Transverse colon (tissue), 4 donors: ENCODE data around the gene SIL1. TPM values are rescaled to one million over a fixed set of nuclear protein-coding genes. Genes with fewer than 3 reads are reported as not detected.

Experiments
- DNase-seq: peaks from one replicate; pipeline ENCODE4 v3.0.0-alpha.2; 2019
- H3K27ac ChIP-seq, 4 donors: fragments of 200-600 bp; sonication (generic); 2 replicates each; pipeline ENCODE4 v1.5.1; 2016 to 2018; ENCODE audit warnings: inconsistent platforms in 4 of 4
- H3K27me3 ChIP-seq: fragments of 200-600 bp; sonication (generic); 2 replicates; pipeline ENCODE4 v1.5.1; 2017; ENCODE audit warnings: inconsistent platforms
- H3K36me3 ChIP-seq, 4 donors: fragments of 200-600 bp; sonication (generic); 2 replicates each; pipeline ENCODE4 v1.5.1; 2017 to 2019; ENCODE audit warnings: inconsistent platforms in 4 of 4
- H3K4me1 ChIP-seq, 4 donors: fragments of 200-600 bp; sonication (generic); 2 replicates each; pipeline ENCODE4 v1.5.1; 2017 to 2020; ENCODE audit warnings: inconsistent platforms in 4 of 4
- H3K4me3 ChIP-seq, 4 donors: fragments of 200-600 bp; sonication (generic); 1 replicate in 1 of 4; 2 replicates in 3 of 4; pipeline versions ENCODE4 v1.5.1 to v1.6.1; 2017 to 2019; ENCODE audit warnings: inconsistent platforms in 4 of 4
- H3K9me3 ChIP-seq, 2 donors: fragments of 200-600 bp; sonication (generic); 2 replicates each; pipeline ENCODE4 v1.5.1; 2017 to 2019; ENCODE audit warnings: inconsistent platforms in 2 of 2
- EP300 ChIP-seq: sonication (generic); formaldehyde crosslinking; IDR thresholded peaks from one replicate; pipeline ENCODE4 v1.6.1; 2017; ENCODE audit warnings: antibody characterized with exemption, low read depth
- POLR2A ChIP-seq: fragments of 450-650 bp; IDR thresholded peaks from one replicate; pipeline ENCODE4 v1.6.1; 2016; ENCODE audit warnings: antibody characterized with exemption, mild to moderate bottlenecking, moderate library complexity
- POLR2AphosphoS5 ChIP-seq, 3 donors: sonication (generic); formaldehyde crosslinking; IDR thresholded peaks; one replicate each; pipeline ENCODE4 v1.6.1; 2016; ENCODE audit warnings: antibody characterized with exemption in 3 of 3
- WGBS, 2 donors: methylation state at CpG; one replicate each; pipeline ENCODE4 v1.1.5; 2018; ENCODE audit warnings: low coverage in 1 of 2; 5-methylcytosine and 5-hydroxymethylcytosine counted together
- in situ Hi-C, 4 donors: fragments of 200-750 bp; cut with MboI; loops; one replicate each; pipeline versions ENCODE4 v1.15.0 to v1.15.1; 2017; ENCODE audit warnings: low sequenced_read_pairs in 3 of 4, low pct_ligation_motif_present in 1 of 4, low pct_unique_long_range_greater_than_20kb in 1 of 4
- intact Hi-C: fragments of 100-400 bp; cut with DNase I; formaldehyde crosslinking; loops from one replicate; pipeline ENCODE4 v1.15.1; 2023; ENCODE audit warnings: low total_unique reads
- total RNA-seq, 4 donors: library from RNA; depleted of rRNA; stranded (reverse); fragments of >200 nt; gene quantifications; one replicate each; pipeline ENCODE4 v1.1.0, GENCODE V29; 2016
- TF ChIP-seq, protein P1 (sequence below), 5 experiments: fragments of 200-600 bp in 3 of 5; fragments of 450-650 bp in 2 of 5; sonication (generic) in 3 of 5; IDR thresholded peaks; 1 replicate in 2 of 5; 2 replicates in 3 of 5; pipeline ENCODE4 v1.5.1; 2016 to 2017; ENCODE audit warnings: antibody characterized with exemption in 5 of 5, inconsistent platforms in 3 of 5, mild to moderate bottlenecking in 2 of 5, moderate library complexity in 1 of 5

The SIL1 gene
- total RNA-seq, 4 donors from 2014 or later, result 11.1 to 38.1 (median 29.0) TPM

DNA sequence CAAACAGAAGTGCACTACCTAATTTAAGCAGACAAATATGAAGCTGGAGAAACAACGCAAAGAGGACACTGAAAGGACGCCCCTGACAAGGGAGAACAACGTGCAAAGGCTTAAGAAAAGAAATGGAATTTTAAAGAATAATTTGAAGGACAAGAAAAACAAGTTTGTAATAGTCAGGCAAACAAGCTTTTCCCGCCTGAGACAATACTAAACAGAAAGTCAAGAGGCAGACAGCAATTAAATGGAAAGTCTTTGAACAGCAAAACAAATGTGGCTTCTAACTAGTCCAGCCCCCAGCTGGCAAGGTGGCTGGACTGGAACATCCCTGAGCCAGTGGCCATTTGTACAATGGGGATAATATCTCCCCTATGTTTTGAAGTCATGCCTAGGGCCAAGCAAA lies 63.3 kb downstream of the SIL1 start:
- in situ Hi-C loops (no loop called here), intact Hi-C loops (no loop called here)
- Histone ChIP-seq H3K4me1 (peaks cover 8 to 50% (median 15%) of the 10 kb centered on the region in 4 donors), H3K27me3 (no peaks in the 10 kb centered on the region), H3K27ac (no peak overlapping the region), H3K9me3 (no peaks in the 10 kb centered on the region), H3K36me3 (no peaks in the 10 kb centered on the region), H3K4me3 (no peak overlapping the region)
- TF ChIP-seq POLR2AphosphoS5 (IDR thresholded peaks at IDR 0.05), result no peak
- TF ChIP-seq, protein P1, sequence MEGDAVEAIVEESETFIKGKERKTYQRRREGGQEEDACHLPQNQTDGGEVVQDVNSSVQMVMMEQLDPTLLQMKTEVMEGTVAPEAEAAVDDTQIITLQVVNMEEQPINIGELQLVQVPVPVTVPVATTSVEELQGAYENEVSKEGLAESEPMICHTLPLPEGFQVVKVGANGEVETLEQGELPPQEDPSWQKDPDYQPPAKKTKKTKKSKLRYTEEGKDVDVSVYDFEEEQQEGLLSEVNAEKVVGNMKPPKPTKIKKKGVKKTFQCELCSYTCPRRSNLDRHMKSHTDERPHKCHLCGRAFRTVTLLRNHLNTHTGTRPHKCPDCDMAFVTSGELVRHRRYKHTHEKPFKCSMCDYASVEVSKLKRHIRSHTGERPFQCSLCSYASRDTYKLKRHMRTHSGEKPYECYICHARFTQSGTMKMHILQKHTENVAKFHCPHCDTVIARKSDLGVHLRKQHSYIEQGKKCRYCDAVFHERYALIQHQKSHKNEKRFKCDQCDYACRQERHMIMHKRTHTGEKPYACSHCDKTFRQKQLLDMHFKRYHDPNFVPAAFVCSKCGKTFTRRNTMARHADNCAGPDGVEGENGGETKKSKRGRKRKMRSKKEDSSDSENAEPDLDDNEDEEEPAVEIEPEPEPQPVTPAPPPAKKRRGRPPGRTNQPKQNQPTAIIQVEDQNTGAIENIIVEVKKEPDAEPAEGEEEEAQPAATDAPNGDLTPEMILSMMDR (IDR thresholded peaks at IDR 0.05), result no peak
- no peak for TF ChIP-seq EP300
- no peak for TF ChIP-seq POLR2A
- DNase-seq, result no peak
- 55 to 61% methylated on average over 4 of the region's 4 CpGs for WGBS, 2 donors

DNA sequence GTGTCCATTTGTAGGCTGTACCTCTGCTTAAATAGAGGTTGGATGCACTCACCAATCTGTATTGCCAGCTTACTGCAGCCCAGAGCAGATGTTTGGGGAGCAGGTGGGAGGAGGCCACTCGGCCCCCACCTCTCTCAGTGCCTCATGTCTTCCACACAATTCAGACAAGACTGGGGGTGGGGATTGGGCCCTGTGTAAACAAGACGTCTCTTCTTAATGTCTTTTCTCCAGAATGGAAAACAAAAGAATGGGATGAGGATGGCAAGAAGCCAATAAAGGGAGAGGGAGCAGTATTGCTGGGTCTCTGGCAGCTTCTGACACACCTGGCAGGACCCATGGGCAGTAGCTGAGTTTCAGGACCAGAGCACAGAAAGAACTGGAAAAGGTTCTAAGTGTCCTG lies 64.9 kb downstream of the SIL1 start:
- Histone ChIP-seq H3K4me3 (no peak overlapping the region), H3K36me3 (no peaks in the 10 kb centered on the region), H3K27me3 (no peaks in the 10 kb centered on the region), H3K4me1 (peaks cover 7 to 34% (median 13%) of the 10 kb centered on the region in 4 donors), H3K9me3 (no peaks in the 10 kb centered on the region), H3K27ac (peak overlapping the region in 3 of 4 donors; percentile 73 to 86 (median 82))
- TF ChIP-seq EP300 (no peak), POLR2A (no peak), POLR2AphosphoS5 (IDR thresholded peaks at IDR 0.05) (no peak)
- TF ChIP-seq, protein P1 (IDR thresholded peaks at IDR 0.05), result no peak
- 20 to 31% methylated on average over 1 to 2 of the region's 2 CpGs for WGBS, 2 donors
- intact Hi-C loops (no loop called here), in situ Hi-C loops (no loop called here)
- DNase-seq, result no peak

DNA sequence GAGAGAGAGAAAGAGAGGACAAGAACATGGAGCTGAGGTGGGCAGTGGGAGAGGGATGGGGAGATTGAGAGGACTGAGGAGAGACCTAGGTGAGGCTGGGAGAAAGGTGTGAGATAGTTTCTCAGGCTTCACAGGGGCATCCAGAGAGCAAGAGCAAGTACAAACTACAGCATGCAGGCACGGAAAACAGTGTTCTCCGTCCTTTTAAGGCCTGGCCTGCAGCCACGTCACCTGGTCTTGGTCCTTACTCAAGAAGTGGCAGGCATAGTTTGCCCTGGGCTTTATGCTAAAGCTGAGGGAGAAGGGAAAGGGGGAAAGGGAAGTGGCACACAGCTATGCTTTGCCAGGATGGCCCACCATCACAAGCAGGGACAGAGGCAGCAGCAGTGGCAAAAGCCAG lies 65.7 kb downstream of the SIL1 start:
- Histone ChIP-seq H3K27me3 (no peaks in the 10 kb centered on the region), H3K9me3 (no peaks in the 10 kb centered on the region), H3K27ac (peak overlapping the region; percentile 73 to 86 (median 80)), H3K4me3 (no peak overlapping the region), H3K36me3 (no peaks in the 10 kb centered on the region), H3K4me1 (peaks cover 7 to 33% (median 13%) of the 10 kb centered on the region in 4 donors)
- TF ChIP-seq EP300, result no peak
- TF ChIP-seq, protein P1 (IDR thresholded peaks at IDR 0.05), result no peak
- no peak for TF ChIP-seq POLR2AphosphoS5 (IDR thresholded peaks at IDR 0.05)
- no peak for TF ChIP-seq POLR2A
- 93% methylated on average over 3 of the region's 3 CpGs; no CpG with 5 or more reads in 1 of the 2 donors for WGBS, 2 donors
- intact Hi-C loops (no loop called here), in situ Hi-C loops (no loop called here)
- no peak for DNase-seq

DNA sequence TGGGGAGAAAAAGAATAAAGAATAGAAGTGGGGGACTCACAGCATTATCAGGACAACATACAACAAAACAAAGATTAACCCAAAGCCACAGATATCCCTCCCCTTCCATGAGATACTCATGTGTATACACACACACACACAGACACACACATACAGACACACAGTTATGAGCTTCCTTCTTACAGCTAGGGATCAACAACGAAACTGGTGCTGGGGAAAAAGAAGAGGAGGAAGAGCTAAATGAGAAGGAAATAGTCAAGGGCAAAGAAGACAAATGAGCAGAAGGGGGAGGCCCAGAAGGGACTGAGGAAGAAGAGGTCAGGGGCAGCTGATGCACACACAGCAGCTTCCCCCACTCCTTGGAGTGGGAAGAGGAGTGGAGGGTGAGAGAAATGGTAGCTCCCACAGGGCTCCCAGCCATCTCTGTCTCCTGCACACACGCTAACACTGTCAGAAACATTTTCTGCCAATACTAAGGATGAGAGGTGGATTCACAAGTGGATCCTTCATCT lies 66.2 kb downstream of the SIL1 start:
- intact Hi-C loops, result no loop called here
- peaks cover 7 to 33% (median 13%) of the 10 kb centered on the region in 4 donors for H3K4me1 ChIP-seq

More for the DNA sequence above, 66.2 kb downstream of the SIL1 start:
- in situ Hi-C loops, result no loop called here
- Histone ChIP-seq H3K9me3 (no peaks in the 10 kb centered on the region), H3K27me3 (no peaks in the 10 kb centered on the region), H3K4me3 (no peak overlapping the region), H3K36me3 (no peaks in the 10 kb centered on the region), H3K27ac (peak overlapping the region; percentile 73 to 86 (median 80))
- no peak for DNase-seq
- TF ChIP-seq POLR2AphosphoS5 (IDR thresholded peaks at IDR 0.05), result no peak
- TF ChIP-seq EP300, result no peak
- no peak for TF ChIP-seq POLR2A
- TF ChIP-seq, protein P1 (IDR thresholded peaks at IDR 0.05), result no peak
- 44 to 67% methylated on average over 2 of the region's 2 CpGs for WGBS, 2 donors
